ENCODE measurements around the gene ACAD9.

GRCh38 chr3:128835096-128835495 is 44.3 kb upstream of the ACAD9 start:
- TF ChIP-seq, protein P1, sequence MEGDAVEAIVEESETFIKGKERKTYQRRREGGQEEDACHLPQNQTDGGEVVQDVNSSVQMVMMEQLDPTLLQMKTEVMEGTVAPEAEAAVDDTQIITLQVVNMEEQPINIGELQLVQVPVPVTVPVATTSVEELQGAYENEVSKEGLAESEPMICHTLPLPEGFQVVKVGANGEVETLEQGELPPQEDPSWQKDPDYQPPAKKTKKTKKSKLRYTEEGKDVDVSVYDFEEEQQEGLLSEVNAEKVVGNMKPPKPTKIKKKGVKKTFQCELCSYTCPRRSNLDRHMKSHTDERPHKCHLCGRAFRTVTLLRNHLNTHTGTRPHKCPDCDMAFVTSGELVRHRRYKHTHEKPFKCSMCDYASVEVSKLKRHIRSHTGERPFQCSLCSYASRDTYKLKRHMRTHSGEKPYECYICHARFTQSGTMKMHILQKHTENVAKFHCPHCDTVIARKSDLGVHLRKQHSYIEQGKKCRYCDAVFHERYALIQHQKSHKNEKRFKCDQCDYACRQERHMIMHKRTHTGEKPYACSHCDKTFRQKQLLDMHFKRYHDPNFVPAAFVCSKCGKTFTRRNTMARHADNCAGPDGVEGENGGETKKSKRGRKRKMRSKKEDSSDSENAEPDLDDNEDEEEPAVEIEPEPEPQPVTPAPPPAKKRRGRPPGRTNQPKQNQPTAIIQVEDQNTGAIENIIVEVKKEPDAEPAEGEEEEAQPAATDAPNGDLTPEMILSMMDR (IDR thresholded peaks at IDR 0.05) = no peak
- TF ChIP-seq POLR2A (IDR thresholded peaks at IDR 0.05) = no peak
